Osteoblast (primary cell): ENCODE results near the gene HPN. TPM values are rescaled to one million over a fixed set of nuclear protein-coding genes. Genes with fewer than 3 reads are reported as not detected.
A peak's percentile ranks its signal among the peaks of the same experiment; 100 is the strongest.

ENCODE experiments used
- DNase-seq: peaks from one replicate; pipeline ENCODE4 v3.0.0; 2011; ENCODE audit warnings: low spot score, mixed read lengths; ENCODE audit not compliant: insufficient read length; ENCODE audit errors: missing footprints
- H2AFZ ChIP-seq: 2 replicates; pipeline ENCODE4 v1.6.0; 2011; ENCODE audit warnings: mild to moderate bottlenecking, low read length
- H3K27ac ChIP-seq: 2 replicates; pipeline ENCODE4 v1.5.1; 2011; ENCODE audit warnings: mild to moderate bottlenecking, low read depth, low read length, moderate library complexity
- H3K27me3 ChIP-seq: 2 replicates; pipeline ENCODE4 v1.6.0; 2012; ENCODE audit warnings: mild to moderate bottlenecking, control low read depth, inconsistent platforms, low read length, moderate library complexity; ENCODE audit not compliant: insufficient read depth
- H3K36me3 ChIP-seq: 2 replicates; pipeline ENCODE4 v1.5.1; 2011; ENCODE audit warnings: mild to moderate bottlenecking, low read length, control low read depth, moderate library complexity; ENCODE audit not compliant: insufficient read depth
- H3K4me1 ChIP-seq: 2 replicates; pipeline ENCODE4 v1.5.1; 2011; ENCODE audit warnings: mild to moderate bottlenecking, low read length, control low read depth, moderate library complexity; ENCODE audit not compliant: insufficient read depth
- H3K4me2 ChIP-seq: 2 replicates; pipeline ENCODE4 v1.6.0; 2011; ENCODE audit warnings: mild to moderate bottlenecking, low read length; ENCODE audit not compliant: insufficient read depth
- H3K4me3 ChIP-seq: fragments of 200-600 bp; sonication (generic); 3 replicates; pipeline ENCODE4 v1.5.1; 2012; ENCODE audit warnings: mild to moderate bottlenecking, low read length, inconsistent platforms; ENCODE audit not compliant: insufficient read depth
- H3K79me2 ChIP-seq: 2 replicates; pipeline ENCODE4 v1.6.0; 2012; ENCODE audit warnings: mild to moderate bottlenecking, low read length, control low read depth, inconsistent platforms; ENCODE audit not compliant: insufficient read depth
- H3K9me3 ChIP-seq: 2 replicates; pipeline ENCODE4 v1.5.1; 2011; ENCODE audit warnings: low read depth, low read length, control low read depth
- H4K20me1 ChIP-seq: 2 replicates; pipeline ENCODE4 v1.6.0; 2012; ENCODE audit warnings: mild to moderate bottlenecking, low read length, control low read depth; ENCODE audit not compliant: insufficient read depth
- total RNA-seq: library from RNA; depleted of rRNA; stranded (reverse); fragments of >200 nt; gene quantifications from 2 replicates; pipeline ENCODE4 v1.2.3, GENCODE V29; 2012
- TF ChIP-seq, protein P1 (sequence below): IDR thresholded peaks from 2 replicates; pipeline ENCODE4 v1.5.1; 2011; ENCODE audit warnings: mild to moderate bottlenecking, low read depth, low read length, moderate library complexity; ENCODE audit errors: extremely low read depth

HPN gene
- total RNA-seq, 1 donor, result under 0.01 TPM

DNA sequence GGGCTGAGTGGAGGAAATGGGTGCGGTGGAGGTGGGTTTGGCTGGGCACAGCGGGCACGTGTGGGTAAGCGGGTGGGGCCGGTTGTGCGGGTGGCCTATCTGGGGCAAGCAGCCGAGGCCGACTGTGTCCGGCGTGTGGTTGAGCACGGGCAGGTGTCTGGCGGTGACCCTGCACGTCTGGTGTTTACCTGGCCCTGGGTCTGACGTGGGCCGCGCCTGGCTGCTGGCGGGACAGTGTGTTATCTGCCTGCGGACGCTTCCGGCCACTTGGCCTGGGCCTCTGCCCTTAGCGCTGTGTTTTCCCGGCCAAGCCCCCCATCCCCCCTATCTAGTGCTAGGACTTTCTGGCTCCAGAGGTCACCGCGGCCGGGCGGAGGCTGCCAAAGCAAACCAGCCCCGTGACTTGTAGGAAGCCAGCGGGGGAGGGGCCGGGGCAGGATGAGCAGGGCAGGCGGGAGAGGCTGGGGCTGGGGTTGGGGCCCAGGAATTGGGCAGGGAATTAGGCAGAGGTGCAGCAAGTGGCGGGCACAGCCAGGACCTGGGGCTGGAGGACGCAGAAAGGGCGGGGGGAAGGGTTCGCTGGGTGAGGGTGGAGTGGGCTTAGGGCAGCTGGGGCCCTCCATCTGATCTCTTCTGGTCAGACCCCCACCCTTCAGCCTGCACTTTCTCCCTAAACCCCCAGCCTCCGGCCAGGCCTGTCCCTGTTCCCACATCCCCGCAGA, 534 bp upstream of the HPN start:
- no peaks in the 10 kb centered on the region for H3K36me3 ChIP-seq
- H3K9me3 ChIP-seq, result no peaks in the 10 kb centered on the region
- DNase-seq, result no peak
- H3K27ac ChIP-seq, result no peak overlapping the region
- H3K27me3 ChIP-seq, result no peaks in the 10 kb centered on the region
- peak overlapping the region; percentile 64 for H3K4me2 ChIP-seq
- H3K4me1 ChIP-seq, result peaks cover 8% of the 10 kb centered on the region
- H4K20me1 ChIP-seq, result no peaks in the 10 kb centered on the region
- TF ChIP-seq, protein P1, sequence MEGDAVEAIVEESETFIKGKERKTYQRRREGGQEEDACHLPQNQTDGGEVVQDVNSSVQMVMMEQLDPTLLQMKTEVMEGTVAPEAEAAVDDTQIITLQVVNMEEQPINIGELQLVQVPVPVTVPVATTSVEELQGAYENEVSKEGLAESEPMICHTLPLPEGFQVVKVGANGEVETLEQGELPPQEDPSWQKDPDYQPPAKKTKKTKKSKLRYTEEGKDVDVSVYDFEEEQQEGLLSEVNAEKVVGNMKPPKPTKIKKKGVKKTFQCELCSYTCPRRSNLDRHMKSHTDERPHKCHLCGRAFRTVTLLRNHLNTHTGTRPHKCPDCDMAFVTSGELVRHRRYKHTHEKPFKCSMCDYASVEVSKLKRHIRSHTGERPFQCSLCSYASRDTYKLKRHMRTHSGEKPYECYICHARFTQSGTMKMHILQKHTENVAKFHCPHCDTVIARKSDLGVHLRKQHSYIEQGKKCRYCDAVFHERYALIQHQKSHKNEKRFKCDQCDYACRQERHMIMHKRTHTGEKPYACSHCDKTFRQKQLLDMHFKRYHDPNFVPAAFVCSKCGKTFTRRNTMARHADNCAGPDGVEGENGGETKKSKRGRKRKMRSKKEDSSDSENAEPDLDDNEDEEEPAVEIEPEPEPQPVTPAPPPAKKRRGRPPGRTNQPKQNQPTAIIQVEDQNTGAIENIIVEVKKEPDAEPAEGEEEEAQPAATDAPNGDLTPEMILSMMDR, result no peak
- no peaks in the 10 kb centered on the region for H3K79me2 ChIP-seq
- no peak overlapping the region for H3K4me3 ChIP-seq
- H2AFZ ChIP-seq, result no peak overlapping the region

DNA sequence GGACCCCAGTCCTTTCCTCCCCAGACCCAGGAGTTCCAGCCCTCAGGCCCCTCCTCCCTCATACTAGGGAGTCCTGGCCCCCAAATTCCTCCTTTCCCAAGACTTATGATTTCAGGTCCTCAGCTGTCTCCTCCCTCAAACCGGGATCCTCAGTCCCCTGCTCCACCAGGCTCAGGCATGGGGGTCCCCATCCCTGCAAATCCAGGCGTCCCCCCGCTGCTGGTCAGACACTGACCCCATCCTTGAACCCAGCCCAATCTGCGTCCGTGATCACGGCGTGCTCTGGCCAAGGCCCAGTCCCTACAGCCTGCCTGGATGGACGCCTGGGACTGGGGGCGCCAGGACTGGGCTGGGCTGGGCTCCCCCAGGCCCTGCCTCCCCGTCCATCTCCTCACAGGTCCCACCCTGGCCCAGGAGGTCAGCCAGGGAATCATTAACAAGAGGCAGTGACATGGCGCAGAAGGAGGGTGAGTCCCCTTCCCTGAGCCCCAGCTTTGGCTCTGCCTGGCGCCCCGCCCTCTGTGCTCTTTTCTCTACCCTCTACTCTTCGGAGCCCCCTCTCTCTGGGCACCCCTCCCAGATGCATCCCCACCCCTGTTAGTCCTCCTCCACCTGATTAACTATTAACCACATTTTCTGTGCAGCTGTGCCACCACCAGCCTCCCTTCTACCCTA, 672 bp downstream of the HPN start:
- Histone ChIP-seq H3K4me1 (peaks cover 8% of the 10 kb centered on the region), H3K79me2 (no peaks in the 10 kb centered on the region), H3K27ac (no peak overlapping the region), H4K20me1 (no peaks in the 10 kb centered on the region), H3K36me3 (no peaks in the 10 kb centered on the region), H3K27me3 (no peaks in the 10 kb centered on the region), H2AFZ (no peak overlapping the region), H3K4me2 (no peak overlapping the region), H3K4me3 (no peak overlapping the region), H3K9me3 (no peaks in the 10 kb centered on the region)
- no peak for DNase-seq
- TF ChIP-seq, protein P1, result no peak

DNA sequence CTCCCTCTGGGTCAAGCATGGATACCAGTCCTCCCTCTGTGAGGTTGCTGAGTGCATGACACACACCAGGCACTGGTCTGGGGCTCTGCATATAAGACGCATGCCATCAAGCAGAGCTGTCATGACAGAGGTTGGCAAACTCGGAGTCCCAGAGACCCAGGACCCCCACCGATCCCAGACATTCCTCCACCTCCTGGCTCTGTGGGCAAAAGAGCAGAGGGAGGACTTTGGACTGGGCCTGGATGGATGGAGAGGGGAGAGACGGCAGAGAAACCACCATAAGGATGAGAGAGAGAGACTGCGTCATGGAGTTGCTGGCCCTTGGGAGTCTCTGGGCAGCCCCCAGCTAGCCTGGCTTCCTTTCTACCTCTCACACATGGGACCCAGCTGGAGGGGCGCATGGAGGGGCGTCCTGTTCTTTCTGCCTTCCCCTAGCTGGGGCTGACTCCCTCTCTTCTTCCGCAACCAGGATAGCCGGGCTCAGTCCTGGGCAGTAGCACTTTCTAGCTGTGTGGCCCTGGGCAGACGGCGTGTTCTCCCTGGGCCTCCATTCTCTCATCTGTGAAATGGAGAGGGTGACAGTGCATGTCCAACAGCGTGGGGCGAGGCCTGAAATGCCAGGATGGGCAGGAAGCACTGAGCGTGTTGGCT, 1.6 kb downstream of the HPN start:
- H3K36me3 ChIP-seq, result no peaks in the 10 kb centered on the region
- H3K27ac ChIP-seq, result no peak overlapping the region
- no peaks in the 10 kb centered on the region for H3K79me2 ChIP-seq
- TF ChIP-seq, protein P1, result no peak
- no peak overlapping the region for H3K4me3 ChIP-seq
- H2AFZ ChIP-seq, result no peak overlapping the region
- no peak for DNase-seq
- H3K4me1 ChIP-seq, result peaks cover 8% of the 10 kb centered on the region
- no peaks in the 10 kb centered on the region for H4K20me1 ChIP-seq
- no peak overlapping the region for H3K4me2 ChIP-seq
- no peaks in the 10 kb centered on the region for H3K27me3 ChIP-seq
- H3K9me3 ChIP-seq, result no peaks in the 10 kb centered on the region

DNA sequence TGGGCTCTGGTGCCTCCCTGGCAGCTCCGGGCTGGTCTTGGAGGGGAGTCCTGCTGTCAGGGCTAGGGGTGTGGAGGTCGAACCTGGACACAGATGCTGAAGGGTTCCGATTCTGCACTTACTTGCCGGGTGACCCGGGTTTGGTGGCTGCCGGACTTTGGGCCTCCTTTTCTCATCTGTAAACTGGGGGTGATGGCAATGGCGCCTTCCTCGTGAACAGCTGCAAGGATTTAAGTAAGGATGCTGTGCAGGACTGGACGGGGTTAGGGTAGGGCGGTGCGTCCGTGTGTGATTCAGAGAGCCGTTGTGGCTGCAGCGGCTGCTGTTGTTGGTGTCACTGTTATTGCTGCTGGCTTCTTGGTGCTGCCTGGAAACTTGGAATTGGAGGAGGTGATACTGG, 2.4 kb downstream of the HPN start:
- no peaks in the 10 kb centered on the region for H3K9me3 ChIP-seq
- no peaks in the 10 kb centered on the region for H3K27me3 ChIP-seq
- no peak overlapping the region for H3K27ac ChIP-seq
- H3K79me2 ChIP-seq, result no peaks in the 10 kb centered on the region
- TF ChIP-seq, protein P1, result no peak
- H3K4me2 ChIP-seq, result no peak overlapping the region
- H4K20me1 ChIP-seq, result no peaks in the 10 kb centered on the region
- H3K36me3 ChIP-seq, result no peaks in the 10 kb centered on the region
- H3K4me1 ChIP-seq, result peaks cover 8% of the 10 kb centered on the region
- H2AFZ ChIP-seq, result no peak overlapping the region
- DNase-seq, result no peak
- no peak overlapping the region for H3K4me3 ChIP-seq
